Fibroblast of lung (primary cell): ENCODE data around the gene ATRIP. TPM values are rescaled to one million over a fixed set of nuclear protein-coding genes. Genes with fewer than 3 reads are reported as not detected.

ENCODE experiments used
- DNase-seq, 2 donors: peaks; one replicate each; pipeline versions ENCODE4 v3.0.0 to v3.0.0-alpha.2; 2010; ENCODE audit warnings: low read depth in 2 of 2
- H2AFZ ChIP-seq: 2 replicates; pipeline ENCODE4 v1.5.1; 2012; ENCODE audit warnings: low read length, control low read depth, inconsistent platforms
- H3K27ac ChIP-seq: 2 replicates; pipeline ENCODE4 v1.5.1; 2011; ENCODE audit warnings: low read length, control low read depth; ENCODE audit not compliant: insufficient read depth
- H3K27me3 ChIP-seq: 2 replicates; pipeline ENCODE4 v1.5.1; 2011; ENCODE audit warnings: mild to moderate bottlenecking, low read length; ENCODE audit not compliant: control insufficient read depth, insufficient read depth
- H3K36me3 ChIP-seq: 2 replicates; pipeline ENCODE4 v1.5.1; 2011; ENCODE audit warnings: low read length; ENCODE audit not compliant: control insufficient read depth, insufficient read depth
- H3K4me1 ChIP-seq: 2 replicates; pipeline ENCODE4 v1.5.1; 2011; ENCODE audit warnings: low read length; ENCODE audit not compliant: control insufficient read depth, insufficient read depth; ENCODE audit errors: extremely low read depth
- H3K4me2 ChIP-seq: 2 replicates; pipeline ENCODE4 v1.5.1; 2011; ENCODE audit warnings: low read length, control low read depth; ENCODE audit not compliant: insufficient read depth; ENCODE audit errors: extremely low read depth
- H3K4me3 ChIP-seq, 4 experiments: fragments of 200-600 bp in 1 of 4; sonication (generic) in 1 of 4; replicated peaks in 1 of 4; 2 replicates each; pipeline ENCODE4 v1.5.1; 2011 to 2016; ENCODE audit warnings: low read length in 4 of 4, low read depth in 3 of 4, mild to moderate bottlenecking in 3 of 4, control low read depth in 2 of 4, inconsistent platforms in 1 of 4, mixed read lengths in 1 of 4; ENCODE audit not compliant: insufficient read depth in 1 of 4; ENCODE audit errors: control extremely low read depth in 1 of 4
- H3K79me2 ChIP-seq: 2 replicates; pipeline ENCODE4 v1.5.1; 2012; ENCODE audit warnings: mild to moderate bottlenecking, low read length, inconsistent platforms; ENCODE audit not compliant: control insufficient read depth, insufficient read depth
- H3K9ac ChIP-seq: 2 replicates; pipeline ENCODE4 v1.5.1; 2011; ENCODE audit warnings: mild to moderate bottlenecking, low read length, control low read depth; ENCODE audit not compliant: insufficient read depth
- H3K9me3 ChIP-seq: 2 replicates; pipeline ENCODE4 v1.5.1; 2012; ENCODE audit warnings: low read depth, low read length; ENCODE audit not compliant: control insufficient read depth, insufficient read depth
- H4K20me1 ChIP-seq: 2 replicates; pipeline ENCODE4 v1.5.1; 2011; ENCODE audit warnings: low read length; ENCODE audit not compliant: control insufficient read depth, insufficient read depth; ENCODE audit errors: extremely low read depth
- CTCF ChIP-seq, 2 donors: IDR thresholded peaks in 1 of 2; conservative IDR thresholded peaks in 1 of 2; 1 replicate in 1 of 2; 2 replicates in 1 of 2; pipeline ENCODE4 v1.5.1; 2011 to 2012; ENCODE audit warnings: low read length in 2 of 2, control low read depth in 1 of 2, inconsistent platforms in 1 of 2, low read depth in 1 of 2, mild to moderate bottlenecking in 1 of 2
- EZH2 ChIP-seq: IDR thresholded peaks from 2 replicates; pipeline ENCODE4 v1.5.1; 2012; ENCODE audit warnings: low read length, control low read depth, mild to moderate bottlenecking; ENCODE audit errors: missing control alignments
- polyA plus RNA-seq, 2 donors: library from polyadenylated mRNA; depleted of rRNA in 1 of 2; stranded (reverse) in 1 of 2; unstranded in 1 of 2; fragments of >200 nt; gene quantifications; 2 replicates each; pipeline ENCODE4 v1.2.1, GENCODE V29; 2011 to 2012; ENCODE audit warnings: missing spikeins in 1 of 2
- total RNA-seq: library from RNA; depleted of rRNA; stranded (reverse); fragments of >200 nt; gene quantifications from 2 replicates; pipeline ENCODE4 v1.2.1, GENCODE V29; 2014

ATRIP gene
- total and polyA plus RNA-seq, 2 donors (not counting 1 experiment from before 2014, with no cell fraction given) = 3.0 to 5.0 TPM

GRCh38 chr3:48418651-48419050 lies 27.9 kb upstream of the ATRIP start:
- H3K79me2 ChIP-seq = no peaks in the 10 kb centered on the region

GRCh38 chr3:48419149-48419548 lies 27.4 kb upstream of the ATRIP start:
- Histone ChIP-seq H3K4me1 (no peaks in the 10 kb centered on the region), H4K20me1 (no peaks in the 10 kb centered on the region), H3K36me3 (peaks cover 10% of the 10 kb centered on the region), H3K27me3 (no peaks in the 10 kb centered on the region), H3K9me3 (no peaks in the 10 kb centered on the region), H3K79me2 (no peaks in the 10 kb centered on the region), H3K27ac (no peak overlapping the region), H2AFZ (no peak overlapping the region), H3K4me3 (no peak overlapping the region), H3K4me2 (no peak overlapping the region), H3K9ac (no peak overlapping the region)
- DNase-seq = no peak
- TF ChIP-seq EZH2 (no peak), CTCF (conservative IDR thresholded peaks at IDR 0.05 in 1 of 2, IDR thresholded peaks at IDR 0.05 in 1 of 2; ENCODE audit: low read depth in 1 of 2, low read length in 2 of 2) (no peak)

More at GRCh38 chr3:48418651-48419050, 27.9 kb upstream of the ATRIP start:
- Histone ChIP-seq H3K4me2 (no peak overlapping the region), H4K20me1 (no peaks in the 10 kb centered on the region), H3K9me3 (no peaks in the 10 kb centered on the region), H3K27me3 (no peaks in the 10 kb centered on the region), H3K9ac (no peak overlapping the region), H3K36me3 (peaks cover 10% of the 10 kb centered on the region), H3K4me1 (no peaks in the 10 kb centered on the region), H3K27ac (no peak overlapping the region), H2AFZ (no peak overlapping the region), H3K4me3 (no peak overlapping the region)
- DNase-seq = no peak
- TF ChIP-seq EZH2 (no peak), CTCF (conservative IDR thresholded peaks at IDR 0.05 in 1 of 2, IDR thresholded peaks at IDR 0.05 in 1 of 2; ENCODE audit: low read depth in 1 of 2, low read length in 2 of 2) (no peak)

- Histone ChIP-seq H3K27me3 (no peaks in the 10 kb centered on the region), H3K9me3 (no peaks in the 10 kb centered on the region), H3K4me2 (no peak overlapping the region), H3K9ac (no peak overlapping the region), H2AFZ (no peak overlapping the region), H3K79me2 (no peaks in the 10 kb centered on the region), H3K36me3 (peaks cover 10% of the 10 kb centered on the region), H3K4me1 (no peaks in the 10 kb centered on the region), H3K27ac (no peak overlapping the region), H4K20me1 (no peaks in the 10 kb centered on the region), H3K4me3 (no peak overlapping the region)
- DNase-seq = no peak
- TF ChIP-seq EZH2 (no peak), CTCF (conservative IDR thresholded peaks at IDR 0.05 in 1 of 2, IDR thresholded peaks at IDR 0.05 in 1 of 2; ENCODE audit: low read depth in 1 of 2, low read length in 2 of 2) (no peak)
Observed at GRCh38 chr3:48419597-48419996, 26.9 kb upstream of the ATRIP start.
